ENCODE measurements around the gene CFAP251. TPM values are rescaled to one million over a fixed set of nuclear protein-coding genes. Genes with fewer than 3 reads are reported as not detected.
"Not testable (repeated sequence)": the region's sequence is repeated elsewhere in the genome, so short reads cannot be mapped to it uniquely, and the experiment has no call there.

Gene CFAP251
- total RNA-seq, 1 experiment from 2014 or later: 3.2 TPM

DNA sequence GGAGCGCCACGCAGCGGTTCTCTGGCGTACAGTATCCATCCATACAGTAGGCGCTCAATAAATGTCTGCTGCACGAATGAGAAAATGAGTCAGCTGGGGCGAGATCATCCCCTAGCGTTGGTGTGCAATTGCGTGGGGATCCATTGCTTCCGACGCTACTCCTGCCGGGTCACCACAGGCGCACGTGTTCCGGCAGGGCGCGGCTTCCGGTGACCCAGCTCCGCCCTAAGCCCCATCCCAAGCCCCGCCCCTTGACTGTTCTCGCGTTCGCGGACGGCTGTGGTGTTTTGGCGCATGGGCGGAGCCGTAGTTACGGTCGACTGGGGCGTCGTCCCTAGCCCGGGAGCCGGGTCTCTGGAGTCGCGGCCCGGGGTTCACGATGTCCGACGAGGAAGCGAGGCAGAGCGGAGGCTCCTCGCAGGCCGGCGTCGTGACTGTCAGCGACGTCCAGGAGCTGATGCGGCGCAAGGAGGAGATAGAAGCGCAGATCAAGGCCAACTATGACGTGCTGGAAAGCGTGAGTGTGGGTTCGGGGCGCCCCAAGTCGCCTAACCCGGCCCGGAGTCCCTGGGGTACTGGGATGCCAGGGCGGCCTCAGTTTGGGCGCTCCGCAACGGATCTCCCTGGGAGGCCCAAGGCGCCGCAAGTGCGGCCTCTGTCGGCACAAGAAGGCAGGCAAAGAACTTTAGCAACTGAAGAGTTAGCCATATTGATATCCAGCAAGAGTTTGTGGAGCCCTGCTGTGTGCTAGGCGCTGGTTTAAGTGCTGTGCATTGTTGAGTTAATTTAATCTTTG, 29.7 kb upstream of the CFAP251 start, which contains the start of gene PSMD9:
PSMD9 (plus strand) TSS at position 313 of the 796 bp plus-strand sequence; CDS start at position 380, 67 bp downstream.
- peak within 1 kb of the TSS; percentile 90 for H3K4me3 ChIP-seq (ENCODE audit: low read length)
- CTCF ChIA-PET: interaction anchor here (0.5 to 1.7 kb wide), 3 partner anchors 63 to 117 kb away, joined by 3 to 20 read pairs (median 4); partner anchors contain the start of gene RHOF
- H3K9me2 ChIP-seq (replicated peaks; ENCODE audit: low read length): no peaks in the 10 kb centered on the region
- peaks cover 26% of the 10 kb centered on the region for H3K4me1 ChIP-seq (ENCODE audit: insufficient read depth, low read length)
- H3K9ac ChIP-seq (ENCODE audit: low read length): peak within 1 kb of the TSS; percentile 98
- H3K27me3 ChIP-seq (ENCODE audit: low read length): no peaks in the 10 kb centered on the region
- H2AFZ ChIP-seq (ENCODE audit: low read length): peak within 1 kb of the TSS; percentile 81
- no peaks in the 10 kb centered on the region for H3K9me3 ChIP-seq (ENCODE audit: low read length)
- peaks cover 6% of the 10 kb centered on the region; the same call in 1 of the 2 replicates for H3K36me3 ChIP-seq (ENCODE audit: low read depth, low read length)
- ATAC-seq (peak; percentile 90), DNase-seq (peak; percentile 99)
- peak within 1 kb of the TSS; percentile 81 for H3K27ac ChIP-seq (ENCODE audit: low read length)
- TF ChIP-seq EZH2 (IDR thresholded peaks at IDR 0.05; ENCODE audit: low read length, unreplicated experiment) (no peak), CTCF (conservative IDR thresholded peaks at IDR 0.05; ENCODE audit: low read depth, low read length) (peak; percentile 73), EZH2phosphoT487 (IDR thresholded peaks at IDR 0.05; ENCODE audit: borderline replicate concordance, low read length) (no peak)
- H3K79me2 ChIP-seq (ENCODE audit: low read length): peaks cover 48% of the 10 kb centered on the region
- H4K20me1 ChIP-seq (ENCODE audit: low read length): peaks cover 7% of the 10 kb centered on the region; the same call in 1 of the 2 replicates
- peaks cover 3% of the 10 kb centered on the region for H3F3A ChIP-seq (ENCODE audit: low read length, unreplicated experiment)
- TSS peak; percentile 80 for BruUV-seq (replicated peaks)
- intact Hi-C loops (cut with micrococcal nuclease): loop anchor here (1.0 to 5.0 kb wide), 4 partner anchors 49 to 201 kb away; no protein-coding TSS in a partner anchor
- H3K4me2 ChIP-seq (ENCODE audit: low read length): peak within 1 kb of the TSS; percentile 97
- POLR2A ChIA-PET (ENCODE audit: unreplicated experiment): interaction anchor here (0.6 to 0.8 kb wide), 2 partner anchors 94 to 263 kb away, joined by 4 to 5 read pairs; no protein-coding TSS in a partner anchor

DNA sequence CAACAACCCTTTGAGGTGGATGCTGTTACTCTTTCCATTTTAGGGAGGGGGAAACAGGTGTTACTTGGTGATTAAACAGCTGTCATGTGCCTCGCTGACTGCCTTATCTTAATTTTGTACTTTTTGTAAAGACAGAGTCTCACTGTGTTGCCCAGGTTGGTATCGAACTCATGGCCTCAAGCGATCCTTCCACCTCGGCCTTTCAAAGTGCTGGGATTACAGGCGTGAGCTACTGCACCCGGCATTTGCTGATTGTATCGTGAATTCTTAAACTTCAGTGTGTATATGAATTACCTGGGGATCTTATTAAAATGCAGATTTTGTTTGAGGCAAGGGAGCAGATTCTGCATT, 29.1 kb upstream of the CFAP251 start:
- Histone ChIP-seq H3F3A (ENCODE audit: low read length, unreplicated experiment) (peaks cover 5% of the 10 kb centered on the region), H3K4me1 (ENCODE audit: insufficient read depth, low read length) (peaks cover 29% of the 10 kb centered on the region), H3K4me3 (ENCODE audit: low read length) (peak overlapping the region; percentile 90), H3K9me3 (ENCODE audit: low read length) (no peaks in the 10 kb centered on the region), H3K27ac (ENCODE audit: low read length) (peak overlapping the region; percentile 81), H3K79me2 (ENCODE audit: low read length) (peaks cover 54% of the 10 kb centered on the region), H3K9ac (ENCODE audit: low read length) (peak overlapping the region; percentile 98), H3K4me2 (ENCODE audit: low read length) (peak overlapping the region; percentile 97), H3K9me2 (replicated peaks; ENCODE audit: low read length) (no peaks in the 10 kb centered on the region), H4K20me1 (ENCODE audit: low read length) (peaks cover 8% of the 10 kb centered on the region; the same call in 1 of the 2 replicates), H2AFZ (ENCODE audit: low read length) (peak overlapping the region; percentile 81), H3K27me3 (ENCODE audit: low read length) (no peaks in the 10 kb centered on the region), H3K36me3 (ENCODE audit: low read depth, low read length) (peaks cover 6% of the 10 kb centered on the region; the same call in 1 of the 2 replicates)
- DNase-seq (no peak), ATAC-seq (no peak)
- CTCF ChIA-PET: no interaction called here
- BruUV-seq (replicated peaks): no TSS peak
- TF ChIP-seq CTCF (conservative IDR thresholded peaks at IDR 0.05; ENCODE audit: low read depth, low read length) (no peak), EZH2phosphoT487 (IDR thresholded peaks at IDR 0.05; ENCODE audit: borderline replicate concordance, low read length) (no peak), EZH2 (IDR thresholded peaks at IDR 0.05; ENCODE audit: low read length, unreplicated experiment) (no peak)
- intact Hi-C loops (cut with micrococcal nuclease): loop anchor here (2.0 to 5.0 kb wide), 2 partner anchors 76 to 202 kb away; no protein-coding TSS in a partner anchor
- POLR2A ChIA-PET (ENCODE audit: unreplicated experiment): no interaction called here

DNA sequence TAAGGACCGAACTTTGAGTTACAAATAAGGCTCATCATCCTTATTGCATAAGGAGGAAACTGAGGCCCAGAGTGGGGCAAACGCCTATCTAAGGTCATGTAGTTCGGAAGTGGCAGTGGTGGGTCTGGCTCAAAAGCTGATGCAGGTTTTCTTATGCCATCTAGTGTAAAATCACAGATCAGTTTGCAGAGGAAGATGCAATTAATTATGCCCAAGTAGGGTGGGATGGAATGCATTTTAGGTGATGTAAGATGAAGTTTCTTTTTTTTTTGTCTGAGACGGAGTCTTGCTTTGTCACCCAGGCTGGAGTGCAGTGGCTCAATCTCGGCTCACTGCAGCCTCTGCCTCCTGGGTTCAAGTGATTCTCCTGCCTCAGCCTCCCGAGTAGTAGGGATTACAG, 28.7 kb upstream of the CFAP251 start:
- peaks cover 12% of the 10 kb centered on the region; the same call in 1 of the 2 replicates for H4K20me1 ChIP-seq (ENCODE audit: low read length)

More for the DNA sequence above, 28.7 kb upstream of the CFAP251 start:
- DNase-seq; ATAC-seq; H3K9me2 ChIP-seq (replicated peaks; ENCODE audit: low read length); H3K27me3 ChIP-seq (ENCODE audit: low read length); H2AFZ ChIP-seq (ENCODE audit: low read length); BruUV-seq (replicated peaks); H3K9me3 ChIP-seq (ENCODE audit: low read length); H3F3A ChIP-seq (ENCODE audit: low read length, unreplicated experiment); H3K36me3 ChIP-seq (ENCODE audit: low read depth, low read length); H3K27ac ChIP-seq (ENCODE audit: low read length); POLR2A ChIA-PET (ENCODE audit: unreplicated experiment): not testable (repeated sequence)
- peak overlapping the region; percentile 97 for H3K4me2 ChIP-seq (ENCODE audit: low read length)
- intact Hi-C loops (cut with micrococcal nuclease): loop anchor here (2.0 to 5.0 kb wide), 2 partner anchors 77 to 202 kb away; no protein-coding TSS in a partner anchor
- peak overlapping the region; percentile 98 for H3K9ac ChIP-seq (ENCODE audit: low read length)
- H3K4me1 ChIP-seq (ENCODE audit: insufficient read depth, low read length): peaks cover 33% of the 10 kb centered on the region
- CTCF ChIA-PET: interaction anchor here (0.5 kb wide), 1 partner anchor 55 kb away, joined by 8 read pairs; no protein-coding TSS in a partner anchor
- H3K4me3 ChIP-seq (ENCODE audit: low read length): peak overlapping the region; percentile 90
- peaks cover 58% of the 10 kb centered on the region for H3K79me2 ChIP-seq (ENCODE audit: low read length)
